Measurements from ENCODE around the gene SND1.

- TF ChIP-seq SNAI2 (CRISPR knock-in tag; IDR thresholded peaks at IDR 0.05) (no peak), CSRNP3 (CRISPR knock-in tag; IDR thresholded peaks at IDR 0.05) (no peak), ZNF8 (CRISPR knock-in tag; IDR thresholded peaks at IDR 0.05) (no peak), PATZ1 (CRISPR knock-in tag; IDR thresholded peaks at IDR 0.05; ENCODE audit: borderline replicate concordance) (no peak), ISL1 (CRISPR knock-in tag; IDR thresholded peaks at IDR 0.05) (no peak), BACH2 (CRISPR knock-in tag; IDR thresholded peaks at IDR 0.05; ENCODE audit: borderline replicate concordance) (no peak), CREB5 (CRISPR knock-in tag; IDR thresholded peaks at IDR 0.05; ENCODE audit: low read depth) (no peak), ZC3H10 (CRISPR knock-in tag; IDR thresholded peaks at IDR 0.05) (no peak), ZNF70 (CRISPR knock-in tag; IDR thresholded peaks at IDR 0.05) (no peak), RARB (CRISPR knock-in tag; IDR thresholded peaks at IDR 0.05) (no peak), TSHZ2 (CRISPR knock-in tag; IDR thresholded peaks at IDR 0.05) (no peak), OSR1 (CRISPR knock-in tag; IDR thresholded peaks at IDR 0.05) (no peak), TOX (CRISPR knock-in tag; IDR thresholded peaks at IDR 0.05; ENCODE audit: borderline replicate concordance) (no peak), ZFP3 (CRISPR knock-in tag; IDR thresholded peaks at IDR 0.05) (no peak)
These were observed 448.4 kb downstream of the SND1 start for GRCh38 chr7:128100225-128100948.
